ENCODE measurements around the gene CLDN24.

Gene CLDN24

DNA sequence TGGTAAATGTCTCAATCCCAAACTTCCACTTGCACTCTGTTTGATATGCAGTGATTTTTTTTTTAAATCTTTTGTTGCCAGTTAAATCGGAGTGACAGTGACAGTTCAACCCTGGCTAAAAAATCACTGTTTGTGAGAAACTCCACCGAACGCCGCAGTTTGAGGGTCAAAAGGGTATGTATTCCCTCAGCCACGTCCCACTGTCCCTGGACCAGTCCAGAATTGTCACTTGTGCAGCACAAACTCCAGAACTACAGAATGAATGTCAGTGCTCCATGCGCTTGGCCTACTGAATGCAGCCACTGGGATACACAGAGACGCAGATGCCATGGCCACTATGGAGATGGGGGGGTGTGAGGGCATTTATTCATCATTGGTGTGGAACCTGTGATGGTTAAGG, 36.3 kb downstream of the CLDN24 start:
- no peak for DNase-seq (ENCODE audit: low read depth in 2 of 2, low spot score in 1 of 2)

DNA sequence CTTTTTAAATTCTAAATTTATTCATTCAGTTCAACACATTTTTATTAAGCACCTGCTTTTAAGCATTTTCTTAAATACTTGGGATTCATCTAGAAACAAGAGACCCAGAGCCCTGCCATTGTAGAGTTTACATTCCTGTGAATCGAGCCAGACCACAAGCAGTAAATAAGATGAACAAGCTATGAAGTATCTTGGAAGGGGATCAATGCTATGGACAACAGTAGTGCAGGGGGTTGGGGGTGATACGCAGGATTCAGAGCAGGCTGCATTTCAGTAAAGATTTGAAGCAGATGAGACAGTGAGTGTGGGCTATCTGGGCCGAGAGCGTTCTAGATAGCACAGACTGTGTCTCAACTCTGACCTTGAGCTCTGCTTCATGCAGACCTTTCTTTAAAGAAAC, 37.3 kb downstream of the CLDN24 start:
- DNase-seq (ENCODE audit: low read depth in 2 of 2, low spot score in 1 of 2) = no peak

DNA sequence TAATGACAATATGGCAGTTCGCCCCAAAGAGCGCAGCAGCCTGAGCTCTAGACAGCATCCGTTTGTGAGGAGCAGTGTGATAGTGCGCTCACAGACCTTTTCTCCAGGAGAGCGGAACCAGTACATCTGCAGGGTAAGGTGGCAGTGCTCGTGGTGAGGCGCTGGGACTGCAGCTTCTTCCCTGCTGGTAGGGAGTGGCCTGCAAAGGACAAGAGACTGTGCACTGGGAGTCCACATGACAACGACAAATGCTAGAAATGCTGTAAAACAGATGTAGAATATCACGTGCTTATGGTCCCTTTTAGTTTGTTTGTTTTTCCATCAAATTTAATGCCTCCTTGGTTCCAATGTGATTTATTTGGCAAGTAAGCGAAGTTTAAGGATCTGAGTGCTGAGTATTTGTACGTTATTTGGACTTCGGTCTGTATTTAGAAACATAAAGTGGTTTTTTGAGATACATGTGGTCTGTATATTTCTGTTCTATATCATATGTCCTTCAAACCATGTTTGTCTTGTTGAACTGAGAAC, 37.9 kb downstream of the CLDN24 start:
- DNase-seq (ENCODE audit: low read depth in 2 of 2, low spot score in 1 of 2) = no peak

DNA sequence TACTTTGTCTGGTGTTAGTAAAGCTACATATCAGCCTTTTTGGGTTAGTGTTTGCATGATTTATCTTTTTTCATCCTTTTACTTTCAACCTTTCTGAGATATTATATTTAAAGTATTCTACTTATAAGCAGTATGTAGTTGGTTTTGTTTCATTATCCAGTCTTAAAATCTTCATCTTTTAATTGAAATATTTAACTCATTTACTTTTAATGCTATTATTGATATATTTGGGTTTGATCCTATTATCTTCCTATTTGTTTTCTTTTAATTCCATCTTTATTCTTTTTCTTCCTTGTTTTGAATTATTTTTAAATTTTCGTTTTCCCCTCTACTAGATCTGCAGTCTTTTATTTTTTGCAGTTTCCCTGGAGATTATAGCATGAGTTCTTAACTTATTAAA, 46.1 kb downstream of the CLDN24 start:
- no peak for DNase-seq (ENCODE audit: low read depth in 2 of 2, low spot score in 1 of 2)

DNA sequence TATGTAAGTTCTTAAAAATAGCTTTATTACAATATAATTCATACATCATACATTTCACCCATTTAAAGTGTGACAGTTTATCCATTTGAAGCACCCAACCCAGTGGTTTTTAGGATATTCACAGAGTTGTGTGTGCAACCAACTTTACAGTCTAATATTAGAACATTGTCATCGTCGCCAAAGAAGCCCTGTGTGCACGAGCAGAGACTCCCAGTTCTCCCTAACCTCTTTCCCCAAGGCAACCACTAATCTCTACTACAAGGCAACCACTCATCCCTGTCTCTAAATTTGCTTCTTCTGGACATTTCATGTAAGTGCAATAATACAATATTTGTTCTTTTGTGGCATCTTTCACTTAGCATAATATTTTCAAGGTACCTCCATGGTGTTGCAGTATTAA, 49.8 kb downstream of the CLDN24 start:
- no peak for DNase-seq (ENCODE audit: low read depth in 2 of 2, low spot score in 1 of 2)

All from stimulated activated CD8-positive, alpha-beta memory T cell treated with anti-CD3 and anti-CD28 coated beads, Interleukin-4, amount 100 ng/mL, for 4 hours (primary cell).